GM12801 (cell line): ENCODE results near the gene PRXL2B.

Experiments used
- TF ChIP-seq, protein P1 (sequence below): IDR thresholded peaks from one replicate; pipeline ENCODE4 v1.5.1; 2011; ENCODE audit warnings: control low read depth; ENCODE audit not compliant: insufficient read length; ENCODE audit errors: extremely low read depth

PRXL2B gene

DNA sequence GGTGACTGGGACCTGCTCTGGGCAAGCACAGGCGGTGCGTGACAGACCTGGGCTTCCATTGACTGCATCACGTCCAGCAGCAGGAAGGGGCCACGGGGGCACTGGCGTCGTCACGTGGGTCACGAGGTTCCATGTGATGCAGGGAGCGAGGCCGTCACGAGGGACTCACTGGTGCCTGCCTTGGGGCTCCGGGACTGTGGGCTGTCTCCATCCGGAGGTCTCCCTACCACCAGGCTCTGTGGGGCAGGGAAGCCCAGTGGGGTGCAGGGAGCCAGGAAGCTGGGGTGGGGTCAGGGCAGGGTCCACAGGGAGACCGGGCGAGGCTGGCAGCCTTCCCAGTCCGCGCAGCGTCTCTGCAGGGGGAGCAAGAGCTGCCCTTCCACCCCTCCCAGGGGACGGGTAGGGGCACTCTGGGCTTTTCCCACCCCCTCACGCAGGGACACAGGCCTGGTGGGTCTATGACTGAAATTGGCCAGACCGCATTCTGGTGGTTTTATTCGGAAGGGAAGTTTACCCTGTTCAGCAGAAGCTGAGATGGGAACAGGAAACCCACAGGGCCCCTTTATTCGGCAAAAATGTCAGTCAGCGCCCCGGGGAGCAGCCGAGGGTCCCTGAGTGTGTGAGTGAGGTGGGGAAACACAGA, 30.8 kb upstream of the PRXL2B start:
- TF ChIP-seq, protein P1, sequence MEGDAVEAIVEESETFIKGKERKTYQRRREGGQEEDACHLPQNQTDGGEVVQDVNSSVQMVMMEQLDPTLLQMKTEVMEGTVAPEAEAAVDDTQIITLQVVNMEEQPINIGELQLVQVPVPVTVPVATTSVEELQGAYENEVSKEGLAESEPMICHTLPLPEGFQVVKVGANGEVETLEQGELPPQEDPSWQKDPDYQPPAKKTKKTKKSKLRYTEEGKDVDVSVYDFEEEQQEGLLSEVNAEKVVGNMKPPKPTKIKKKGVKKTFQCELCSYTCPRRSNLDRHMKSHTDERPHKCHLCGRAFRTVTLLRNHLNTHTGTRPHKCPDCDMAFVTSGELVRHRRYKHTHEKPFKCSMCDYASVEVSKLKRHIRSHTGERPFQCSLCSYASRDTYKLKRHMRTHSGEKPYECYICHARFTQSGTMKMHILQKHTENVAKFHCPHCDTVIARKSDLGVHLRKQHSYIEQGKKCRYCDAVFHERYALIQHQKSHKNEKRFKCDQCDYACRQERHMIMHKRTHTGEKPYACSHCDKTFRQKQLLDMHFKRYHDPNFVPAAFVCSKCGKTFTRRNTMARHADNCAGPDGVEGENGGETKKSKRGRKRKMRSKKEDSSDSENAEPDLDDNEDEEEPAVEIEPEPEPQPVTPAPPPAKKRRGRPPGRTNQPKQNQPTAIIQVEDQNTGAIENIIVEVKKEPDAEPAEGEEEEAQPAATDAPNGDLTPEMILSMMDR = no peak

DNA sequence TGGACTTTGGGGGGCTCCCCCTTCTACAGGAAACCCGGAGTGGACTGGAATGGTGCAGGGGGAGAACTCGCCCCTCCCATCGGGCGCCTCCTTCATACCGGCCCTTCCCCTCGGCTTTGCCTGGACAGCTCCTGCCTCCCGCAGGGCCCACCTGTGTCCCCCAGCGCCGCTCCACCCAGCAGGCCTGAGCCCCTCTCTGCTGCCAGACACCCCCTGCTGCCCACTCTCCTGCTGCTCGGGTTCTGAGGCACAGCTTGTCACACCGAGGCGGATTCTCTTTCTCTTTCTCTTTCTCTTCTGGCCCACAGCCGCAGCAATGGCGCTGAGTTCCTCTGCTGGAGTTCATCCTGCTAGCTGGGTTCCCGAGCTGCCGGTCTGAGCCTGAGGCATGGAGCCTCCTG, 30.3 kb upstream of the PRXL2B start, which contains the start of gene TNFRSF14:
Gene TNFRSF14 (plus strand): TSS at position 95 of the 401 bp plus-strand sequence. CDS start 294 bp downstream, at position 389.
- TF ChIP-seq, protein P1 = no peak

DNA sequence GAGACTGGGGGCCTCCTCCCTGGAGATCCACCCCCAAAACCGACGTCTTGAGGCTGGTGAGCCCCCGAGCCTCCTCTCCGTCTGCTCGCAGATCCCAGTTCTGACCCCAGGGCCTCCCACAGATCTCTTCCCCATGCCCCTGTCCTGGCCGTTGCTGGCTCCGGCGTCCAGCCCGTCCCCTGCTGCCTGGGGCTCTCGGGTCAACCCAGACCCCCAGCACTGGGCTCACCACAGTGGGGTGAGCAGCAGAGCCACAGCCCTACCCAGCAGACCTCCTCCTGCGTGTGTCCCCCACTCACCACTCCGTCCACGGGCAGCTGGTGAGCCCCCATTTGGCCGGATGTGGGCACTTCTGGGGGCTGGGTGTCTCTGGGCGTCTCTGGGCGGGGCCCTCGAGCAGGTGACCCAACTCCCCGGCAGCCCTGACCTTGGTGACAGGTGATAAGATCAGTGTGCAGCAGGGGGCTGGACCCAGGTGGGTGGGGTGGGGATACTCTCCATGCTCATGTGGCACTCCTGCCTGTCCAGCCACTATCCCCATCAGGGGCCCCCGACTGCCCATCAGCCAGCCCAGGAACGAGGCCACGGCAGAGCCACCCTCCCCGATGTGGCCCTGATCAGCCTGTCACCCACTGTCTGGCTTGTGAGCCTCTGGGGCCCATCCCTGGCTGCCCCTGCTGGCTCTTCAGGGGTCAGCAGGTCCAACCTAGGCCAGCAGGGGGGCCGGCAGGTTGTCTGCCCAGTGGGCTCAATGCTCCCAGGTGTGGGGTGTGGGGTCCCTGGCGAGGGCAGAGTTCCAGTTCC, 29.7 kb upstream of the PRXL2B start:
- TF ChIP-seq, protein P1 = no peak

DNA sequence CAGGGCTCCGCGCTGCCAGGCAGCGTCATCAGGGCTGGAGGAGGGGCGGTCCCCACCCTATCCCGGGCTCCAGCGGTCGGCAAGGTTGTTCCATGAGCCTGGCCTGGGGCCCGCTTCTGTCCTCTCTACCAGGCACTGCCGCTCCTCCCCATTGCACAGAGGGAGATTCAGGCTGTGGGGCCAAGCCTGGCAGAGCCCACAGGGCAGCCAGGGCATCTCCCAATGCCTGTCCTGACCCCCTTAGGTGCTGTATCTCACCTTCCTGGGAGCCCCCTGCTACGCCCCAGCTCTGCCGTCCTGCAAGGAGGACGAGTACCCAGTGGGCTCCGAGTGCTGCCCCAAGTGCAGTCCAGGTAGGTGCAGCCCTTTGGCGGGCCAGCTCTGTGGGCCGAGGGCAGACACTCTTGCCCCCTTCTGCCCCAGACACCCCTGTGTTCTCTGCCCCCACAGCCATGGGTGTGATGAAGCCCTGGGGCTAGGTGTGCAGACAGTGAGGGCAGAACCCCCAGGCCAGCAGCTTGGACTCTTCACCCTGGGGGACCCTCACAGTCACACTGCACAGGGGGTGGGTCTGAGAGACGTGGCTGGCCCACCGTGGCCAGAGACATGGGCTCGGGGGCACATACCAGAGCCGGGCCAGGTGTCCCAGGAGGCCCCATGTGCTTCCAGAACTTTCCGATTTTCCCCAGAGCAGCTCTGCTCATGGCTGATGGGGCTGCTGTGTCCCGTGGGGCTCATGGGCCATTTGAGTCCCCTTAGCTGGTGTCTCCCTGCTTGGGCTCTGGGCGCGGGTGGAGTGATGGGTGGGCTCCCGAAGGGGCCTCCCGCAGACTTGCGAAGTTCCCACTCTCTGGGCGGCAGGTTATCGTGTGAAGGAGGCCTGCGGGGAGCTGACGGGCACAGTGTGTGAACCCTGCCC, 28.8 kb upstream of the PRXL2B start:
- TF ChIP-seq, protein P1 = no peak

DNA sequence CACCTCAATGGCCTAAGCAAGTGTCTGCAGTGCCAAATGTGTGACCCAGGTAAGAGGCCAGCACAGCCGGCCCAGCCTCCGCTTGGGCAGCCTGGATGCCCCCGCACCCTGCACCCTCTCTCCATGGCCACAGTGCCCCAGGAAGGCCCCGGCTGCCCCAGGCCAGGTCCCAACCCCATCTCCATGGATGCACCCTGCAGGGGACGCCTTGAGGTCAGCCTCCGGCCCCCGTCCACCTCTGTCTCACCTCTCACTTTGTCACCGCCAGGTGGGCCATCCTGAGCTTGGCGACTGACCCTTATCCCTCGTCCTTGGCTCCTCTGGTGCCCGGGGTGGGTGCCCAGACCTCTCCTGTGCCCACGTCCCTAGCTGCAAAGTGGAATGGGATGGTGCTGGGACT, 28.2 kb upstream of the PRXL2B start:
- TF ChIP-seq, protein P1 = no peak

DNA sequence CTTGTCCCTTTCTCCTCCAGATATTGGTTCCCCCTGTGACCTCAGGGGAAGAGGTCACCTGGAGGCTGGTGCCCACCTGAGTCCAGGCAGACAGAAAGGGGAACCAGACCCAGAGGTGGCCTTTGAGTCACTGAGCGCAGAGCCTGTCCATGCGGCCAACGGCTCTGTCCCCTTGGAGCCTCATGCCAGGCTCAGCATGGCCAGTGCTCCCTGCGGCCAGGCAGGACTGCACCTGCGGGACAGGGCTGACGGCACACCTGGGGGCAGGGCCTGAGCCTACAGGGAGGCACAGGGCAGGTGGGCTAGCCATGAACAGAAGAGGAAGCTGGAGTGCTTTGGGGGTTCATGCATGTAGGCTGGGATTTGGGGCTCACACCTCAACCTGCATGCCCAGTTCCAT, 27.7 kb upstream of the PRXL2B start:
- TF ChIP-seq, protein P1 = no peak

DNA sequence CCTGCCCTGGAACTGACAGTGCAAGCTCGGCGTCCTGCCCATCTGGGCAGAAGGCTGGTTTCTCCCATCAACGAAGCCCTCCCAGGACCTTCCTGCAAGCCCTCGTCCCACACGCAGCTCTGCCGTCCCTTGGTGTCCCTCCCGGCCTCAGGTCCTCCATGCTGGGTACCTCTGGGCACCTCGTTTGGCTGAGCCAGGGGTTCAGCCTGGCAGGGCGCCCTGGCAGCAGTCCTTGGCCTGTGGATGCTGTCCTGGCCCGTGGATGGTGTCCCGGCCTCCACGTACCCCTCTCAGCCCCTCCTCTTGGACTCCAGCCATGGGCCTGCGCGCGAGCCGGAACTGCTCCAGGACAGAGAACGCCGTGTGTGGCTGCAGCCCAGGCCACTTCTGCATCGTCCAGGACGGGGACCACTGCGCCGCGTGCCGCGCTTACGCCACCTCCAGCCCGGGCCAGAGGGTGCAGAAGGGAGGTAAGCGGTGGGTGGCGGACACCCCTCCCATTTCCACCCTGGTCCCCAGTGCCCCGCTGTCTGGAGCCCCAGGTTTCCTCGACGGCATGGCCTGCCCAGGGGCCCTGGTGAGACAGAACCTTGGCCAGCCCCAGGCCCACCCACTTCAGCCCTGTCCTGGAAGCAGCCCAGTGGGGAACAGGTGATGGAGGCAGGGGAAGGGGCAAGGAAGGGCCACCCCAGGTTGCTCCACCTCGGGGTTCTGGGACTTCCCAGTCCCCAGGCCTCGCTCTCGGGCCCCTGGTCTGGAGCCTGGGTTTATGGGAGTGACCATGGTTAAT, 26.9 kb upstream of the PRXL2B start:
- TF ChIP-seq, protein P1 = no peak
